GOT3 (cell line): ENCODE results near the gene NCOR2.

Experiments used
- DNase-seq: peaks from one replicate; lab custom pipeline; 2025; ENCODE audit warnings: mixed read lengths; lab: John Stamatoyannopoulos, UW

Gene NCOR2

GRCh38 chr12:124543052-124543589, 24.3 kb downstream of the NCOR2 start:
- DNase-seq = no peak

DNA sequence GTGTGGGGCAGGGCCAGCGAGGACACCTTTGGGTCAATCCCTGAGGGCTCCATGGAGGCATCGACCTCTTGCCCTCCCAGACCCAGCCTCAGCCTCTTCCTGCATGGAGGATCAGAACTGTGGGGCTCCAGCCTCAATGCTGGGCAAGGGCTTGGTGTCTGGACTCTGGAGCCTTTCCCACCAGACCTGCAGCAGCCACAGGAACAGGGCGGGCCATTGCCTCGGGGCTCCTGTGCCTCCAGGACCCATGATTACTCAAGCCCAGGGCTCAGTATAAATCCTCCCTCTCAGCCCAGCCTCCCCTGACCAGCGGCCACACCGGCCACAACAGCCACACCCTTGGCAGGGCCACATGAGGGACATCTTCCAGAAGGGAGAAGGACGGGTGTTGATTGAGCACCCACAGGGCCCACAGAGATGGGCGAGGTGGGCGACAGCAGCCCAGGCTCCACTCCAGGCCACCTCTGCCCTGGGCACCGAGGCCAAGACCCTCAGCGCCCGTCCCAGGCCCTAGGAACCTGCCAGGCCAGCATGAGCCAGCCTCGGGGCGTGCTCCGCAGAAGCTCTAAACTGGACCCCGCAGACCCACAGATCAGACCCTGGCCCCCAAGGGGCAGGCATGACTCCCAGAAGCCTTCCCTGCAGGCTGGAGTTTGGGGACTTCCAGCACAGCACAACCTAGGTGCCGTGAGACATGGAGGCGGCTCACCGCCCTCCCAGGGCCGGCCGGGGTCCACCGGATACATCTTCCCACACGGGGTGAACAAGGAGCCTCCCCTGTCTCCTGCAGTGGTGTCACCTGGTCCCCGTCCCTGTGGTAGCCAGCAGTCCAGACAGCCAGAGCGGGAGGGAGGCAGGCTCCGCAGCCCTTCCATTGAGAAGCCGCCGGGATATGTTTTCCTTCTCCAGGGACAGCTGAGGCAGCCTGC, 25.1 kb downstream of the NCOR2 start:
- no peak for DNase-seq

DNA sequence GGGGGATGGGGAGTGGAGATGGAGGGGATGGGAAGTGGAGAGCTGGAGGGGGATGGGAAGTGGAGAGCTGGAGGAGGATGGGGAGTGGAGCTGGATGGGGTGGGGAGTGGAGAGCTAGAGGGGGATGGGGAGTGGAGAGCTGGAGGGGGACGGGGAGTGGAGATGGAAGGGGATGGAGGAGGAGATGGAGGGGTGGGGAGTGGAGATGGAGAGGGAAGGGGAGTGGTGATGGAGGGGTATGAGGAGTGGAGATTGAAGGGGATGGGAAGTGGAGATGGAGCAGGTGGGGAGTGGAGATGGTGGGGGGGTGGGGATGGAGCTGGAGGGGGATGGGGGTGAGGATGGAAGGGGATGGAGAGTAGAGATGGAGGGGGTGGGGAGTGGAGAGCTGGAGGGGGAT, 26.1 kb downstream of the NCOR2 start:
- no peak for DNase-seq

- DNase-seq = no peak
Measured at GRCh38 chr12:124539084-124540041, 28.0 kb downstream of the NCOR2 start.

- no peak for DNase-seq
Measured at GRCh38 chr12:124538194-124539082, 29.0 kb downstream of the NCOR2 start.

DNA sequence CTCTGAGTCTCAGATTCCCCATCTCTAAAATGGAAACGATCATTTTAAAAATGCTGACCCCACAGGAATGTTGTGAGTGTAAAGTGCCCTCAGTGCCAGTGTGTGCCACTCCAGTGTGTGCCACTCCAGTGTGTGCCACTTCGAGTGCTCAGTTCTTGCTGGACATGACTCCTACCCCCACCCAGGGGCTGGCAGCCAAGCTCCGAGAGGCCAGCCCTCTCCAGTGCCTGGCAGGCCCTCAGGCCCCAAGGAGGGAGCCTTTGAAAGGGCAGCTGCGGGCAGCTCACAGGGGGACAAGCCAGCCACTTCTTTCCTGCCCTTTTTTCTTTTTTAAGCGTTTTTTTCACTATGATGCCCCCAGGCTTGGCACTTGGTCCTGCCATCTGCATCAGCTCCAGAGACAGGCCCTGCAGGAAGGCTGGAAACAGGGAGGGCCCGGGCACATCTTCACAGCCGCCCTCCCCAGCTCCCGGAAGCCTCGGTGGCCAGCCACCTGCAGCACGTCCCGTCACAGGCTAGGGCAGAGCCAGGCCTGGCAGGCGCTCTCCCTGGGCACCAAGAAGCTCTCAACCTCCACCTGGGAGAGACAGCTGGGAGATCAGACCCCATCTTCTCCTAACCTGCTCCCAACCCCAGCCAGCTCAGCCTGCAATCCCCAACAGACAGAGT, 29.8 kb downstream of the NCOR2 start:
- no peak for DNase-seq

- DNase-seq = no peak
Measured at GRCh38 chr12:124536641-124537040, 30.8 kb downstream of the NCOR2 start.

DNA sequence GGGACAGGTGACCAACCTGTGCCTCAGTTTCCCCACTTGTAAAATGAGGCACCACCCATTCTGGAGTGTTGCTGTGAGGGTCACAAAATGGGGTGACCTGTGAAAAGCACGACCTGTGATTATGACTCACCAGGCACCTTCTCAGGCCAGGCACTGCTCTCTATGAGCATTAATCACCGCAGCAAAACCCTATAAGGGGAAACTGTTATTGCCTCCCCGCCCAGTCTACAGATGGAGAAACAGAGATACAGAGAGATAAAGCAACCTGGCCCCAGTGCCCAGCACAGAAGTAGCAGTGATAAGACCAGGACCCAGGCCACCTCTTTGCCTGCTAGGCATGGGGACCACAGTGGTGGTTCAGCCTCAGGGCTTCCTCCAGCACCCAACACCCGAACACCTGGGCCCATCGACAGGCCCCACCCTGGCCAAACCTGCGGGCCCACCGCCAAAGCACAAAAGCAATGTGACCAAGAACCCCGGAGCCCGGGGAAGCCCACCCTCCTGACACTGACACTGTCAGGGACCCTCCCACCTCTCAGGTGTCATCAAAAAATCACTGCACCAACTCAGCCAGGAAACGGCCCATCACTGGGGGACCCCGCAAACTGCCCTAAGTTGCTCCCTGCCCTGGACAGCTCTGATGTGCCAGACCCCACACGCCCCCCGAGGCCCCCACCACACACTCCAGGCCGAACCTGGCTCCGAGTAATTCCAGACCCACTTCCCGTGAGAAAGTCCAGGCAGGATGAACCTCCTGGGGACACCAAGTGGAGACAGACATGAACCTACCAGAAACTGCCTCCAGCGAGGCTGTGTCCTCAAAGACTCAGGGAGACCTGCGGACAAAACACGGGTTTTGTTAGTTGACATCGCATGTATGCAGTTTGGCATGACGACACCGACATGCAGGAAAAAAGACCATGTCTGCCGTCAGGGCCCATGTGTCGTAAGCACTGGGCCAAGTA, 32.4 kb downstream of the NCOR2 start:
- DNase-seq = no peak

DNA sequence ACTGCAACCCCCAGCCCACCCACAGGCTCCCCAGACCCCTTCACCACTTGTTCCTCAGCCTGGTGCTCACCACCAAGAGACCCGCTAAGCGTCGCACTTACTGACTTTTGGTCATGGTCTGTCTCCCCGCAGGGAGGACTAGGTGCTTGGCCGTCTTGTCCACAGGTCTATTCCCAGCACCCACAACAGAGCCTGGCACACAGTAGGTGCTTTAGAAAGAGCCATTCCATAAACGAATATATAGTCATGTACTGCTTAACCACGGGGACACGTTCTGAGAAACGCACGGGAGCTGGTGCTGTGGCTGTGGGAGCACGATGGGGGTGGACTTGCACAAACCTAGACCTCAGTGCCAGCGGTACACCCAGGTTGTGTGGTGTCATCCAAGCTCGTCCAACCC, 34.0 kb downstream of the NCOR2 start:
- no peak for DNase-seq

GRCh38 chr12:124532967-124533366, 34.4 kb downstream of the NCOR2 start:
- DNase-seq = no peak

GRCh38 chr12:124532331-124532750, 35.1 kb downstream of the NCOR2 start:
- no peak for DNase-seq

DNA sequence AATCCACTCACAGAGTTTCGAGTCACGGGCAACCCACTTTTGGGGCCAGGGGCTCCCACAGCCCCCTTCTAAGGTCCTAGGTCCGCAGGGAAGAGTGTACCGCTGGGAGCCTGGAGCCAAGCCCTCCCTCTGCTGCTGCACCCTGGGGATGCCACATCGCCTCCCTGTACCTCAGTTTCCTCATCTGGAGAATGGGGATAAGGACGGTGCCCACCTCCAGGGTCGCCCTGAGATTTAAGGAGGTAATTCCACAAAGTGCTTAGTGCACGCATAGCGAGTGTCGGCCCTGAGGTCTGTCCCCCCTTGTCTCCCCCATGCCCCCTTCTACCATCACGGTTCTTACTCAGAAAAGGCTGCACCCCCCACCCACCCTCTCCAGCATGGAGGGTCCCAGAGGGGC, 35.5 kb downstream of the NCOR2 start:
- DNase-seq = no peak

GRCh38 chr12:124531281-124531745, 36.1 kb downstream of the NCOR2 start:
- DNase-seq = no peak

GRCh38 chr12:124530637-124531263, 36.7 kb downstream of the NCOR2 start:
- no peak for DNase-seq

GRCh38 chr12:124529565-124530276, 37.7 kb downstream of the NCOR2 start:
- no peak for DNase-seq

DNA sequence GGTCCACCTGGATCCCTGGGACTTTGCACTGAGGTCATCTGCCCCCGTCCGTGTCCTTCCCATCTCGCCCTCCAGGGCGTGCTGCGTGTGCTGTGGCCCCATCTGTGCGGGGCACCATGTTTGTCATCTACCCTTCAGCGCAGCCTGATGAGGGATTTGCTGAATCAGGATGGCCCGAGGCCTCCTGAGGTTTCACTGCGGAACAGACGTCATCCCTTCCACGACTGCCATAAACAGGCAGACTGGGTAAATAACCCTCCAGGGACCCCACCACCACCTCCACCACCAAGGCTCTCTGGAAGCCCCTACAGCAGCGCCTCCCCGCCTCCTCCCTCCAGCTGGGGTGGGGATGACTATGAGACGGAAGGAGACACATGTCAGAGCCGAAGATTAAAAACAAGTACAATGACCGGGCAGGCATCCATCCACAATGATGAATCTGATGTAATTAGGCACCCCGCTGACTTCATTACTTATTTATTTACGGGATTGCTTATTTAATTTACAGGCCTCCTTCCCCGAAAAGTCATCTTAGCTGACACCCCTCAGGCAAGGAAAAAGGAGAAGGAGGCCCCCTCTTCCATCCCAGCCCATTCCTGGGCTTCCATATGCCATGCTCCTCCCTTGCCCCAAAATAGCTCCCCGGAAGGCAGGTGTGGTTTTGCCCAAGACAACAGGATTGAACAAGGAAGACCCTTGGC, 39.4 kb downstream of the NCOR2 start:
- DNase-seq = no peak

GRCh38 chr12:124525927-124526692, 41.3 kb downstream of the NCOR2 start:
- no peak for DNase-seq
